Muscle of back (tissue), 11 donors: ENCODE data around the gene PLEKHN1. TPM values are rescaled to one million over a fixed set of nuclear protein-coding genes. Genes with fewer than 3 reads are reported as not detected.
"Not testable (repeated sequence)": the region's sequence is repeated elsewhere in the genome, so short reads cannot be mapped to it uniquely, and the experiment has no call there.

Source experiments
- DNase-seq, 3 donors: peaks; one replicate each; pipeline versions ENCODE4 v3.0.0 to v3.0.0-alpha.2; 2013
- polyA plus RNA-seq, 10 donors: library from polyadenylated mRNA; unstranded; fragments of 120-200 nt; gene quantifications; one replicate each; pipeline ENCODE4 v1.2.1, GENCODE V29; 2013; ENCODE audit not compliant: insufficient read length in 10 of 10

Gene PLEKHN1
- polyA plus RNA-seq, 10 donors: 0.10 to 1.3 (median 0.25) TPM; not detected in 5

- not testable (repeated sequence) for DNase-seq
These were observed 25.0 kb downstream of the PLEKHN1 start for GRCh38 chr1:991275-991674.

GRCh38 chr1:991895-992294, 25.6 kb downstream of the PLEKHN1 start:
- DNase-seq: no peak

GRCh38 chr1:992362-992761, 26.1 kb downstream of the PLEKHN1 start:
- no peak for DNase-seq

- DNase-seq: no peak
These were observed 27.2 kb downstream of the PLEKHN1 start for GRCh38 chr1:993379-993995.

GRCh38 chr1:994546-994945, 28.3 kb downstream of the PLEKHN1 start:
- not testable (repeated sequence) for DNase-seq

GRCh38 chr1:995665-996633, 29.7 kb downstream of the PLEKHN1 start:
- peak in 1 of 3 donors; percentile 11 for DNase-seq

GRCh38 chr1:996851-997712, 30.8 kb downstream of the PLEKHN1 start:
- DNase-seq: no peak

GRCh38 chr1:997713-997992, 31.4 kb downstream of the PLEKHN1 start:
- no peak for DNase-seq

GRCh38 chr1:997993-998744, 31.9 kb downstream of the PLEKHN1 start:
- DNase-seq: peak in 1 of 3 donors; percentile 51

- peak in 1 of 3 donors; percentile 69 for DNase-seq
These were observed 32.4 kb downstream of the PLEKHN1 start for GRCh38 chr1:998745-998994.

- peak in 2 of 3 donors; percentile 58 to 69 for DNase-seq
These were observed 32.9 kb downstream of the PLEKHN1 start for GRCh38 chr1:998995-999724.

GRCh38 chr1:999725-1000356, 33.6 kb downstream of the PLEKHN1 start, which contains the start of gene HES4:
Gene HES4, minus strand, starts transcription at chr1:1000097. Its CDS starts 124 bp downstream, at chr1:999973.
- DNase-seq: peak; percentile 92 to 97 (median 92)

GRCh38 chr1:1000357-1001056, 34.2 kb downstream of the PLEKHN1 start:
- DNase-seq: peak; percentile 73 to 96 (median 87)

- no peak for DNase-seq
These were observed 34.9 kb downstream of the PLEKHN1 start for GRCh38 chr1:1001057-1001783.

GRCh38 chr1:1003618-1004419, 37.5 kb downstream of the PLEKHN1 start:
- DNase-seq: no peak

GRCh38 chr1:1004420-1004779, 38.1 kb downstream of the PLEKHN1 start:
- no peak for DNase-seq

- peak; percentile 62 to 86 (median 67) for DNase-seq
These were observed 38.8 kb downstream of the PLEKHN1 start for GRCh38 chr1:1004780-1005697.
